Measurements from ENCODE around the gene RCL1.
A peak's percentile ranks its signal among the peaks of the same experiment; 100 is the strongest.

RCL1 gene

GRCh38 chr9:4811824-4812223, 19.1 kb downstream of the RCL1 start:
- DNase-seq (ENCODE audit: low spot score): no peak

GRCh38 chr9:4812858-4813257, 20.1 kb downstream of the RCL1 start:
- DNase-seq (ENCODE audit: low spot score): no peak

- no peak for DNase-seq (ENCODE audit: low spot score)
Measured at GRCh38 chr9:4814913-4815312, 22.2 kb downstream of the RCL1 start.

GRCh38 chr9:4815381-4815956, 22.7 kb downstream of the RCL1 start:
- no peak for DNase-seq (ENCODE audit: low spot score)

GRCh38 chr9:4820168-4820567, 27.4 kb downstream of the RCL1 start:
- no peak for DNase-seq (ENCODE audit: low spot score)

- DNase-seq (ENCODE audit: low spot score): no peak
Measured at GRCh38 chr9:4821133-4821532, 28.4 kb downstream of the RCL1 start.

- DNase-seq (ENCODE audit: low spot score): no peak
Measured at GRCh38 chr9:4822057-4822456, 29.3 kb downstream of the RCL1 start.

GRCh38 chr9:4826417-4827166, 33.8 kb downstream of the RCL1 start:
- DNase-seq (ENCODE audit: low spot score): no peak

GRCh38 chr9:4827224-4827623, 34.5 kb downstream of the RCL1 start:
- no peak for DNase-seq (ENCODE audit: low spot score)

- DNase-seq (ENCODE audit: low spot score): no peak
Measured at GRCh38 chr9:4828761-4829160, 36.0 kb downstream of the RCL1 start.

GRCh38 chr9:4829969-4830368, 37.2 kb downstream of the RCL1 start:
- DNase-seq (ENCODE audit: low spot score): no peak

GRCh38 chr9:4830699-4831098, 38.0 kb downstream of the RCL1 start:
- no peak for DNase-seq (ENCODE audit: low spot score)

- no peak for DNase-seq (ENCODE audit: low spot score)
Measured at GRCh38 chr9:4831119-4831518, 38.4 kb downstream of the RCL1 start.

- DNase-seq (ENCODE audit: low spot score): no peak
Measured at GRCh38 chr9:4831944-4832343, 39.2 kb downstream of the RCL1 start.

- no peak for DNase-seq (ENCODE audit: low spot score)
Measured at GRCh38 chr9:4832786-4833579, 40.2 kb downstream of the RCL1 start.

GRCh38 chr9:4833781-4834560, 41.2 kb downstream of the RCL1 start:
- DNase-seq (ENCODE audit: low spot score): no peak

- no peak for DNase-seq (ENCODE audit: low spot score)
Measured at GRCh38 chr9:4836676-4837075, 43.9 kb downstream of the RCL1 start.

- DNase-seq (ENCODE audit: low spot score): no peak
Measured at GRCh38 chr9:4837261-4838188, 44.8 kb downstream of the RCL1 start.

- DNase-seq (ENCODE audit: low spot score): no peak
Measured at GRCh38 chr9:4838189-4838546, 45.4 kb downstream of the RCL1 start.

GRCh38 chr9:4839470-4839912, 46.7 kb downstream of the RCL1 start:
- peak; percentile 28 for DNase-seq (ENCODE audit: low spot score)

GRCh38 chr9:4840018-4840417, 47.3 kb downstream of the RCL1 start:
- DNase-seq (ENCODE audit: low spot score): no peak
